ENCODE results near the gene PPFIA3. TPM values are rescaled to one million over a fixed set of nuclear protein-coding genes. Genes with fewer than 3 reads are reported as not detected.
A peak's percentile ranks its signal among the peaks of the same experiment; 100 is the strongest.

PPFIA3 gene
- total and polyA plus RNA-seq, 8 donors, result 4.1 to 39.7 (median 6.7) TPM

GRCh38 chr19:49148784-49149651, 29.7 kb downstream of the PPFIA3 start:
- Histone ChIP-seq H3K27ac (peak overlapping the region; percentile 60 to 80 (median 73)), H3K9me3 (no peaks in the 10 kb centered on the region), H3K4me1 (peaks cover 6 to 11% (median 7%) of the 10 kb centered on the region in 3 donors), H3K27me3 (no peaks in the 10 kb centered on the region), H3K4me3 (peak overlapping the region; percentile 42 to 82 (median 56)), H3K36me3 (no peaks in the 10 kb centered on the region)
- intact Hi-C loops (cut with DNase I), result no loop called here
- DNase-seq (peak; percentile 99 to 100 (median 99)), FAIRE-seq (no peak), ATAC-seq (peak; percentile 74 to 84 (median 78))
- WGBS, 2 donors, result 2 to 4% methylated on average over 43 to 49 of the region's 49 CpGs
- no peak for TF ChIP-seq CTCF (IDR thresholded peaks at IDR 0.05)

GRCh38 chr19:49149652-49150105, 30.3 kb downstream of the PPFIA3 start:
- no peaks in the 10 kb centered on the region for H3K36me3 ChIP-seq
- intact Hi-C loops (cut with DNase I), result no loop called here
- peak in 4 of 6 donors; percentile 69 to 84 (median 76) for DNase-seq
- peaks cover 6 to 11% (median 7%) of the 10 kb centered on the region in 3 donors for H3K4me1 ChIP-seq
- no peaks in the 10 kb centered on the region for H3K27me3 ChIP-seq
- no peaks in the 10 kb centered on the region for H3K9me3 ChIP-seq
- H3K4me3 ChIP-seq, result peak overlapping the region; percentile 42 to 82 (median 56)
- peak overlapping the region; percentile 60 to 80 (median 73) for H3K27ac ChIP-seq
- 0% methylated on average over 23 of the region's 23 CpGs for WGBS, 2 donors
- peak; percentile 34 to 63 (median 57) for ATAC-seq
- TF ChIP-seq CTCF (IDR thresholded peaks at IDR 0.05), result no peak
- FAIRE-seq, result no peak

- Histone ChIP-seq H3K27ac (peak overlapping the region; percentile 60 to 80 (median 73)), H3K27me3 (no peaks in the 10 kb centered on the region), H3K36me3 (no peaks in the 10 kb centered on the region), H3K4me3 (peak overlapping the region; percentile 42 to 82 (median 56)), H3K4me1 (peaks cover 6 to 11% (median 7%) of the 10 kb centered on the region in 3 donors), H3K9me3 (no peaks in the 10 kb centered on the region)
- FAIRE-seq, result no peak
- DNase-seq, result peak; percentile 88 to 95 (median 90)
- 1% methylated on average over 55 to 75 of the region's 75 CpGs for WGBS, 2 donors
- no peak for TF ChIP-seq CTCF (IDR thresholded peaks at IDR 0.05)
- intact Hi-C loops (cut with DNase I), result no loop called here
- peak; percentile 69 to 81 (median 74) for ATAC-seq
Measured at GRCh38 chr19:49150106-49150943, 31.0 kb downstream of the PPFIA3 start.

- Histone ChIP-seq H3K27me3 (no peaks in the 10 kb centered on the region), H3K9me3 (no peaks in the 10 kb centered on the region), H3K4me3 (peak overlapping the region; percentile 42 to 82 (median 56)), H3K36me3 (no peaks in the 10 kb centered on the region), H3K27ac (peak overlapping the region; percentile 60 to 80 (median 73)), H3K4me1 (peaks cover 6 to 11% (median 7%) of the 10 kb centered on the region in 3 donors)
- TF ChIP-seq CTCF (IDR thresholded peaks at IDR 0.05), result no peak
- DNase-seq (no peak), FAIRE-seq (no peak), ATAC-seq (no peak)
- WGBS, 2 donors, result 10 to 15% methylated on average over 11 to 16 of the region's 16 CpGs
- intact Hi-C loops (cut with DNase I), result no loop called here
Measured at GRCh38 chr19:49150944-49151243, 31.6 kb downstream of the PPFIA3 start.
